Heart left ventricle (tissue), 16 donors: Measurements from ENCODE around the gene GLIPR1L1. TPM values are rescaled to one million over a fixed set of nuclear protein-coding genes. Genes with fewer than 3 reads are reported as not detected.

Experiments used
- ATAC-seq, 4 donors: fragments of 200-7000 bp; cut with Tn5 transposase; one replicate each; pipeline ENCODE4 v1.9.1; 2020 to 2022; ENCODE audit warnings: moderate library complexity in 4 of 4, mild to moderate bottlenecking in 3 of 4, moderate number of reproducible peaks in 1 of 4
- DNase-seq, 5 donors: peaks; one replicate each; pipeline ENCODE4 v3.0.0-alpha.2; 2020
- H3K27ac ChIP-seq, 12 donors: fragments of 200-600 bp; sonication (generic) in 4 of 12; one replicate each; pipeline versions ENCODE4 v1.5.0 to v1.8.0; 2016 to 2022; ENCODE audit warnings: mild to moderate bottlenecking in 2 of 12
- H3K27me3 ChIP-seq, 9 donors: fragments of 200-600 bp; sonication (generic) in 2 of 9; one replicate each; pipeline versions ENCODE4 v1.5.1 to v1.8.0; 2016 to 2022; ENCODE audit warnings: mild to moderate bottlenecking in 3 of 9
- H3K36me3 ChIP-seq, 9 donors: fragments of 200-600 bp; sonication (generic) in 2 of 9; one replicate each; pipeline versions ENCODE4 v1.5.0 to v1.8.0; 2018 to 2022; ENCODE audit warnings: mild to moderate bottlenecking in 2 of 9
- H3K4me1 ChIP-seq, 12 donors: fragments of 200-600 bp; sonication (generic) in 4 of 12; one replicate each; pipeline versions ENCODE4 v1.5.0 to v1.8.0; 2016 to 2022; ENCODE audit warnings: mild to moderate bottlenecking in 3 of 12
- H3K4me3 ChIP-seq, 12 donors: fragments of 200-600 bp; sonication (generic) in 4 of 12; one replicate each; pipeline versions ENCODE4 v1.5.0 to v1.8.0; 2017 to 2022; ENCODE audit warnings: mild to moderate bottlenecking in 9 of 12, moderate library complexity in 4 of 12
- H3K9me3 ChIP-seq, 12 donors: fragments of 200-600 bp; sonication (generic) in 4 of 12; one replicate each; pipeline versions ENCODE4 v1.5.0 to v1.8.0; 2016 to 2022; ENCODE audit warnings: mild to moderate bottlenecking in 1 of 12
- POLR2A ChIP-seq, 2 donors: fragments of 450-650 bp; IDR thresholded peaks; one replicate each; pipeline ENCODE4 v1.6.1; 2017; ENCODE audit warnings: antibody characterized with exemption in 2 of 2, mild to moderate bottlenecking in 2 of 2, moderate library complexity in 2 of 2
- WGBS, 4 donors: extraction: QIAGEN DNeasy Blood & Tissue Kit in 2 of 4; methylation state at CpG; one replicate each; pipeline versions ENCODE4 v1.1.5 to v1.1.7; 2013 to 2018; 5-methylcytosine and 5-hydroxymethylcytosine counted together
- intact Hi-C, 10 donors: fragments of 100-400 bp; cut with DNase I; formaldehyde crosslinking; loops; one replicate each; pipeline versions ENCODE4 v1.11.1 to v1.14.2; 2022
- polyA plus RNA-seq, 2 donors: library from polyadenylated mRNA; stranded (reverse); fragments of 200-250 nt; gene quantifications; one replicate each; pipeline ENCODE4 v1.2.3, GENCODE V29; 2013
- total RNA-seq, 9 donors: library from RNA; depleted of rRNA in 2 of 9; stranded (reverse); fragments of >200 nt in 2 of 9; fragmentation: NEBNext Ultra II Directional in 3 of 9; extraction: Animal tissue kit (Norgen Biotek cat#: 25700) in 3 of 9; gene quantifications; one replicate each; pipeline versions ENCODE4 v1.1.0 to v1.2.4, GENCODE V29; 2016 to 2023
- TF ChIP-seq, protein P1 (sequence below), 12 donors: fragments of 200-600 bp; sonication (generic) in 4 of 12; IDR thresholded peaks; one replicate each; pipeline versions ENCODE4 v1.5.0 to v1.8.0; 2018 to 2022; ENCODE audit warnings: antibody characterized with exemption in 12 of 12, mild to moderate bottlenecking in 5 of 12
- donor health status: ischemic (EF 13 %, LVEDD 7.1; RV severe dilation, severe dysfunction).
- donor health status: healthy with polysubstance abuse.
- donor health status: DM: no; HTN: yes; CAD: no.
- donor health status: DM: no; HTN: no; CAD: no.
- donor health status: ischemic (EF 25% LVEDD 6.9; RV normal size, moderate dysfunction).
- donor health status: ischemic (EF 25% LVEDD 5.7; RV mildly dilated, moderate dysfunction).
- donor health status: healthy.
- donor health status: DM: yes; HTN: yes; CAD: no.
- donor health status: ischemic (EF 35%, LVEDD 5.7; RV mildly dilated, moderate dysfunction).
- donor health status: nonischemic (EF 11% LVEDD 7.7; RV severe dilation, severe dysfunction).
- donor health status: DM: yes; HTN: yes; CAD: no.
- donor health status: PGD.
- donor health status: ischemic (EF 29% LVEDD 5.4; RV normal size, mild dysfunction).
- donor health status: nonischemic (EF 23%, LVEDD 6.1; RV moderate dilation, normal function).

GLIPR1L1 gene
- total and polyA plus RNA-seq, 11 donors = not detected

DNA sequence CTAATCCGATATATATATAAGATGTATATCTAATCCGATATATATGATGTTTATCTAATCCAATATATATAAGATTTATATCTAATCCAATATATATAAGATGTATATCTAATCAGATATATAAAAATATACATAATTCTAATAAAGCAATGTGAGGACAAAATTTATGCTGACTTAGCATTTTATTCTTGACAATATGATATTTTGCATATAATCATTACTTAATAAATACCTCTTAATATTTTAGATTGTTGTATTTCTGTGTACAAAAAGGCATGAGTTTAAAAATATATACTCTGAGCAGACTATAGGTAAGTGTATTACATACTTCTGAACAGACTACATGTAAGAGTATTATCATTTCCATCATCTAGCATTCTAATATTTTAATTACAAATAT is 75.4 kb downstream of the GLIPR1L1 start:
- DNase-seq (no peak), ATAC-seq (no peak)
- Histone ChIP-seq H3K27me3 (no peaks in the 10 kb centered on the region), H3K4me3 (no peak overlapping the region), H3K9me3 (no peaks in the 10 kb centered on the region), H3K4me1 (no peaks in the 10 kb centered on the region), H3K36me3 (no peaks in the 10 kb centered on the region), H3K27ac (no peak overlapping the region)
- intact Hi-C loops = no loop called here
- TF ChIP-seq, protein P1, sequence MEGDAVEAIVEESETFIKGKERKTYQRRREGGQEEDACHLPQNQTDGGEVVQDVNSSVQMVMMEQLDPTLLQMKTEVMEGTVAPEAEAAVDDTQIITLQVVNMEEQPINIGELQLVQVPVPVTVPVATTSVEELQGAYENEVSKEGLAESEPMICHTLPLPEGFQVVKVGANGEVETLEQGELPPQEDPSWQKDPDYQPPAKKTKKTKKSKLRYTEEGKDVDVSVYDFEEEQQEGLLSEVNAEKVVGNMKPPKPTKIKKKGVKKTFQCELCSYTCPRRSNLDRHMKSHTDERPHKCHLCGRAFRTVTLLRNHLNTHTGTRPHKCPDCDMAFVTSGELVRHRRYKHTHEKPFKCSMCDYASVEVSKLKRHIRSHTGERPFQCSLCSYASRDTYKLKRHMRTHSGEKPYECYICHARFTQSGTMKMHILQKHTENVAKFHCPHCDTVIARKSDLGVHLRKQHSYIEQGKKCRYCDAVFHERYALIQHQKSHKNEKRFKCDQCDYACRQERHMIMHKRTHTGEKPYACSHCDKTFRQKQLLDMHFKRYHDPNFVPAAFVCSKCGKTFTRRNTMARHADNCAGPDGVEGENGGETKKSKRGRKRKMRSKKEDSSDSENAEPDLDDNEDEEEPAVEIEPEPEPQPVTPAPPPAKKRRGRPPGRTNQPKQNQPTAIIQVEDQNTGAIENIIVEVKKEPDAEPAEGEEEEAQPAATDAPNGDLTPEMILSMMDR (IDR thresholded peaks at IDR 0.05) = no peak
- no peak for TF ChIP-seq POLR2A (IDR thresholded peaks at IDR 0.05)
- 92 to 96% (median 93%) methylated on average over 2 of the region's 2 CpGs for WGBS, 4 donors

DNA sequence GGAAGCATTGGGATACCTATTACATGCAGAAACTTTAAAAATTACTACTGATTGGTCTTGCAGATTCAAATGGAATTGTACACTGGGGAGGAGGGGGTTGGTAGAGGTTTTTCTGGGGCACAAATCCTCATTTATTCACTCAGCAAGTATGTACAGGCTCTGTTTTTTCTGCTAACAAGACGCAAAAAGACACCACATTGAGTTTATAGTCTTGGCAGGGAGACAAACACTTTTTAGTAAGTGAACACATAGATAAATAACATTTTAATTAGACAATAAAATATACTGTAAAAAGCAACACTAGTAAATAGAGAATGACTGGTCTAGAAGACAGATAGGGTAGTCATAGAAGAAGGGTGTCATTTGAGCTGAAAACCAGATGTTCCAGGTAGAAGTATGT is 80.2 kb downstream of the GLIPR1L1 start:
- WGBS, 4 donors = 76 to 81% (median 79%) methylated on average over 1 of the region's 1 CpG
- TF ChIP-seq POLR2A (IDR thresholded peaks at IDR 0.05) = no peak
- TF ChIP-seq, protein P1 (IDR thresholded peaks at IDR 0.05) = no peak
- DNase-seq = no peak
- ATAC-seq = no peak
- no peaks in the 10 kb centered on the region for H3K27me3 ChIP-seq
- intact Hi-C loops = no loop called here
- no peaks in the 10 kb centered on the region for H3K4me1 ChIP-seq
- H3K36me3 ChIP-seq = no peaks in the 10 kb centered on the region
- no peak overlapping the region for H3K27ac ChIP-seq
- H3K4me3 ChIP-seq = no peak overlapping the region
- H3K9me3 ChIP-seq = peaks cover 0 to 9% (median 0%) of the 10 kb centered on the region in 12 donors

DNA sequence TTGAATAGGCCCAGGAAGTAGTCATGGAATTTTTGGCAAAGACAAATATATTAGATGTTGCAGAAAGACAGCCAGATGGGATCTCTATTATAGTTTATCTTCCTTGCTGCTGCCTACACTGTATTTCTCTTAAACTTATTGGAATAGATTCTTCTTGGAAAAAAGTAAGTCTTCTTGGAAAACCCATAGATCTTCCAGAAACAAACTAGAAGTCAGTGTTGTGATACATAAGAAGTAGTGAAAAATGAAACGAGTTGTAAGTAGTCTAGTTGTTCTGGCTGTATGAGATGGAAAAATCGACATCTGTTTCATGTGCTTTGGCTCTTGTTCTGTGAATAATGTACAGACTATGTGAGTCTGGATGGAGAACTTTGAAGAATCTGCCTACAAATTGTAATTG is 85.4 kb downstream of the GLIPR1L1 start:
- intact Hi-C loops = no loop called here
- ATAC-seq = no peak

More for the DNA sequence above, 85.4 kb downstream of the GLIPR1L1 start:
- 67 to 86% (median 72%) methylated on average over 2 of the region's 2 CpGs for WGBS, 4 donors
- no peak for DNase-seq
- Histone ChIP-seq H3K4me1 (no peaks in the 10 kb centered on the region), H3K27ac (no peak overlapping the region), H3K27me3 (no peaks in the 10 kb centered on the region), H3K4me3 (no peak overlapping the region), H3K36me3 (no peaks in the 10 kb centered on the region), H3K9me3 (peaks cover 0 to 13% (median 0%) of the 10 kb centered on the region in 12 donors)
- TF ChIP-seq, protein P1 (IDR thresholded peaks at IDR 0.05) = no peak
- no peak for TF ChIP-seq POLR2A (IDR thresholded peaks at IDR 0.05)

Other genes with a start within 250 kb of the GLIPR1L1 start
- not detected for gene KCNC2, start 124.8 kb upstream of the GLIPR1L1 start, total RNA-seq
- gene KCNC2, start 124.8 kb upstream of the GLIPR1L1 start, polyA plus RNA-seq = not detected
- 10 to 100 TPM in 8 of 9 donors, 1 to 10 TPM in 1; 7.8 to 21.6 (median 12.0) TPM for gene CAPS2, start 4.3 kb upstream of the GLIPR1L1 start, total RNA-seq
- 1 to 10 TPM; 2.4 to 7.2 TPM for gene CAPS2, start 4.3 kb upstream of the GLIPR1L1 start, polyA plus RNA-seq
- gene GLIPR1L2, start 56.4 kb downstream of the GLIPR1L1 start, total RNA-seq = 1 to 10 TPM in 7 of 9 donors, under 1 TPM in 2; 0.71 to 4.4 (median 1.7) TPM
- gene GLIPR1L2, start 56.4 kb downstream of the GLIPR1L1 start, polyA plus RNA-seq = 1 to 10 TPM; 1.2 TPM
- gene GLIPR1, start 146.1 kb downstream of the GLIPR1L1 start, total RNA-seq = 10 to 100 TPM in 3 of 9 donors, 1 to 10 TPM in 6; 3.2 to 58.6 (median 7.4) TPM
- gene GLIPR1, start 146.1 kb downstream of the GLIPR1L1 start, polyA plus RNA-seq = 1 to 10 TPM; 1.2 to 2.7 TPM
- gene KRR1, start 176.9 kb downstream of the GLIPR1L1 start, total RNA-seq = 10 to 100 TPM; 16.4 to 42.6 (median 31.1) TPM
- gene KRR1, start 176.9 kb downstream of the GLIPR1L1 start, polyA plus RNA-seq = 10 to 100 TPM in 1 of 2 donors, 1 to 10 TPM in 1; 9.3 to 20.9 TPM